Measurements from ENCODE around the gene KLF11.

DNA sequence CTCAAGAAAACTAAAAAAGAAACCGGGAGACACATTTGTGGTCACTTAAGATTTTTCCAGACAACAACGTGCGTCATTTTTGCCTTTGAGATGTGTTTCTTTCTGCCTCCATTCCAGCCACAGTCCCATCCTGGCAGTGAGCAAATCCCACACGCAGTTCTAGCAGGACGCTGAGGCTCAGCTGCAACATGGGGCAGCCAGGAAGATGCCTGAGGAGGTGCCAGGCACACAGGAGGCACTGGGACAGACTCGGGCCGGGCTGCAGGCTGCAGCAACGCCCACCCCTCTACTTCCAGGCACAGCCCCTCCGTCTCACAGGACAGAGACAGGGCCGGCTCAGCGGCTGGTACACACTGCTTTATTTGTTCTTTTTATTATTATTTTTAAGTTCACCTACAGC lies 13.1 kb downstream of the KLF11 start:
- TF ChIP-seq, protein P1, sequence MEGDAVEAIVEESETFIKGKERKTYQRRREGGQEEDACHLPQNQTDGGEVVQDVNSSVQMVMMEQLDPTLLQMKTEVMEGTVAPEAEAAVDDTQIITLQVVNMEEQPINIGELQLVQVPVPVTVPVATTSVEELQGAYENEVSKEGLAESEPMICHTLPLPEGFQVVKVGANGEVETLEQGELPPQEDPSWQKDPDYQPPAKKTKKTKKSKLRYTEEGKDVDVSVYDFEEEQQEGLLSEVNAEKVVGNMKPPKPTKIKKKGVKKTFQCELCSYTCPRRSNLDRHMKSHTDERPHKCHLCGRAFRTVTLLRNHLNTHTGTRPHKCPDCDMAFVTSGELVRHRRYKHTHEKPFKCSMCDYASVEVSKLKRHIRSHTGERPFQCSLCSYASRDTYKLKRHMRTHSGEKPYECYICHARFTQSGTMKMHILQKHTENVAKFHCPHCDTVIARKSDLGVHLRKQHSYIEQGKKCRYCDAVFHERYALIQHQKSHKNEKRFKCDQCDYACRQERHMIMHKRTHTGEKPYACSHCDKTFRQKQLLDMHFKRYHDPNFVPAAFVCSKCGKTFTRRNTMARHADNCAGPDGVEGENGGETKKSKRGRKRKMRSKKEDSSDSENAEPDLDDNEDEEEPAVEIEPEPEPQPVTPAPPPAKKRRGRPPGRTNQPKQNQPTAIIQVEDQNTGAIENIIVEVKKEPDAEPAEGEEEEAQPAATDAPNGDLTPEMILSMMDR (IDR thresholded peaks at IDR 0.05) = no peak
- no peak for TF ChIP-seq POLR2A (IDR thresholded peaks at IDR 0.05)
- TF ChIP-seq EP300 (IDR thresholded peaks at IDR 0.05) = no peak

Data from ovary (tissue), 3 donors.